ENCODE data around the gene SH3TC2.
A peak's percentile ranks its signal among the peaks of the same experiment; 100 is the strongest.

SH3TC2 gene

GRCh38 chr5:149028161-149028560, 34.7 kb downstream of the SH3TC2 start:
- DNase-seq (ENCODE audit: low spot score), result no peak

GRCh38 chr5:149027636-149028035, 35.2 kb downstream of the SH3TC2 start:
- DNase-seq (ENCODE audit: low spot score), result no peak

- DNase-seq (ENCODE audit: low spot score), result no peak
Observed at GRCh38 chr5:149024943-149025342, 37.9 kb downstream of the SH3TC2 start.

GRCh38 chr5:149024477-149024876, 38.4 kb downstream of the SH3TC2 start:
- no peak for DNase-seq (ENCODE audit: low spot score)

DNA sequence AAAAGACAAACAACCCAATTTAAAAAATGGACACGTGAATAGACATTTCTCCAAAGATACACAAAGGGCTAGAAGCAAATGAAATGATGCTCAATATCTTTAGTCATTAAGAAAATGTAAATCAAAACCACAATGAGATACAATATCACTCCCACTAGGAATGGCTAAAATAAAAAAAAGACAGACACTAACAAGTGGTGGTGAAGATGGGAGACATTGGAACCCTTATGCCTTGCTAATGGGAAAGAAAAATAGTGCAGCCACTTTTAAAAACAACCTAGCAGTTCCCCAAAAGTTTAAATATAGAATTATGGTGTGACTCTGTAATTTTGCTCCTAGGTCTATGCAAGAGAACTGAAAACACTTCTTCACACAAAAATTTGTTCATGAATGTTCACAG, 40.7 kb downstream of the SH3TC2 start:
- no peak for DNase-seq (ENCODE audit: low spot score)

DNA sequence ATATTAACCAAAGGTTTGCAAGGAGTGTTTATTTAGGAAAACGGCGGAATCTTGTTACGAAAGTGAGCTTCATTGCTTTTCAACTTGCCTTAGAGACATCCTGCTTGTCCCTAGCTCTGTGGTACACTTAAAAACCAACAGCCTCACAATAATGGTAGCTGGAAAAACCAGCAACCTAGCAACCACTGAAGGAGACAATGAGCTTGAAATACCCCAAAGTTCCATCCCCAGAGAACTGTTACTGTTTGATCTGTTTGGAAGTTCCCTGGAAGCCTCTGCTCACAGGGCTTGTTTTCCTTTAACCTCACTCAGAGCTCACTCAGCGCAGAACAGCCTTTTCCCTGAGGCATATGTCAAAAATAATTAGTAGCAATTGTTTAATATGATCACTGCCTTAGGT, 43.2 kb downstream of the SH3TC2 start:
- DNase-seq (ENCODE audit: low spot score), result no peak

- DNase-seq (ENCODE audit: low spot score), result peak; percentile 46
Observed at GRCh38 chr5:149018909-149019443, 43.9 kb downstream of the SH3TC2 start.

DNA sequence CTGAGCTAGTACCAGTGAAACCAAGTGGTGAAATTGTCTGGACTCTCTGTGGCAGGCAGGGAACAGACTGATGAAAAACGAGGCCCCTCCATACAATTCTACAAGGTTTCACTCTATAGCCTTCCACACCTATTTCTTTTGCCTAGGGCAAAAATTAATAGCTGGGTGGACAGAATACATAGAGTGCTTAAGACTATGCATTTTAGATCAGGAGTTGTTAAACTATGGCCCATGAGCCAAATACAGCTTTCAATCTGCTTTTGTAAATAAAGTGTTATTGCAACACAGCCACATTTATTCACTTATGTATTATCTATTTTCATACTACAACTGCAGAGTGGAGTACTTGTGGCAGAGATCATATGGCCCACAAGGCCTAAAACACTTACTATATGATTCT, 45.2 kb downstream of the SH3TC2 start:
- no peak for DNase-seq (ENCODE audit: low spot score)

GRCh38 chr5:149015561-149015960, 47.3 kb downstream of the SH3TC2 start:
- DNase-seq (ENCODE audit: low spot score), result no peak

DNA sequence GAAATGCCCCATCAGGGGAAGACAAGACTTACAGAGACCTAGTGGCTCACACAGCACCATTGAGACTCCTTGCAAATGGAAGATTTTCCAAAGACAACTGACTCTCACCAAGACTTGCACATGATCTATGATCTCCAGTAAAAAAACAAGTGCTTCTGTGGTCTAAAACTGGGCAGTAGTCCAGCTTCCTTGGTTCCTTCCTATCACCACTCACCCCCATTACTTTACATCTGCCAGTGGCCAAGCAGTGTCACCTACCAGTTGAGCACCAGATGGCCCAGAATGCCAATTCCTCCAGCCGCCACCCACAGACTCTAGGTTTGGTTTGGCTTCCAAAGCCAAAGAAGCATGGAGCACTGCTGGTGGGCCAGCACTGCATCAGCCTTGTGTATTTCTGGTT, 47.7 kb downstream of the SH3TC2 start:
- DNase-seq (ENCODE audit: low spot score), result no peak

GRCh38 chr5:149014571-149015031, 48.3 kb downstream of the SH3TC2 start:
- DNase-seq (ENCODE audit: low spot score), result no peak

- DNase-seq (ENCODE audit: low spot score), result no peak
Observed at GRCh38 chr5:149013796-149014195, 49.1 kb downstream of the SH3TC2 start.

- DNase-seq (ENCODE audit: low spot score), result no peak
Observed at GRCh38 chr5:149012350-149012749, 50.5 kb downstream of the SH3TC2 start.

GRCh38 chr5:149011728-149012127, 51.1 kb downstream of the SH3TC2 start:
- DNase-seq (ENCODE audit: low spot score), result no peak

- DNase-seq (ENCODE audit: low spot score), result no peak
Observed at GRCh38 chr5:149011084-149011483, 51.8 kb downstream of the SH3TC2 start.

GRCh38 chr5:149007174-149007573, 55.7 kb downstream of the SH3TC2 start:
- DNase-seq (ENCODE audit: low spot score), result peak; percentile 77

- no peak for DNase-seq (ENCODE audit: low spot score)
Observed at GRCh38 chr5:149006426-149006825, 56.4 kb downstream of the SH3TC2 start.

DNA sequence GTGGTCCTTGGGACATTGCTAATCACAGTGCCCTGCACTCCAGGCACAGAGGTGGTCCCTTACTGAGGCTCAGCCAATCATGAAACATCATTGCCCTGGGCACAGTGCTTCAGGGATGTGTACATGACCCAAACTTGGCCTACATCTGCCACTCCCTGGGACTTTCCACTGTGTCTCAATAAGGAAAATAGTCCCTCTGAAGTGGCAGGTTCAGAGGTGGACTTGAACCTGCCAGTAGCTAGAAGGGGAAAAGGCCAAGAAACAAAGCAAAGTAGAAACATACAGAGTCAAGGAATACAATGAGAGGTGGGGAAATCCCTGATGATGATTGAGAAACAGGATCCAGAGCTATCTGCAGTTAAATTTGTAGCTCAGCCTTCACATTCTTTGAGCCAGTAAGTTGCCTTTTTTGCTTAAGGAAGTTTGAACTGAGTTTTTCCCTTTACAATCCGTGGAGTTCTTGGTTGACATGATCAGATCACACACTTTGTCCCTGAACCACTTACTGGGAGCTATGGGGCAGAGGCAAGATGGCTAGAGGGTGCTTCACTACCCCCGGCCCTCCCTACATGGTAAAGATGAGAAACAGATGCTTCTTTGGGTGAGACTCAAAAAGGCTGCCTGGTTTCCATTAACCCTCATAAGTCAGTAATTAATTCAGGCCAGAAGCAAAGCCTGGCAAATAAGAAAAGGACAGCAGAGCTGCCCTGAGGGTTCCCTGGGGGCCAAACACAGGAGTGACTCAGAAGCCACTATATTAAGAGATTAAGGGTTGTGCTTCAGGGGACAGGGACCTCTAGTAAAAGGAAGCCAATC, 57.6 kb downstream of the SH3TC2 start:
- DNase-seq (ENCODE audit: low spot score), result peak; percentile 46

GRCh38 chr5:149004559-149004958, 58.3 kb downstream of the SH3TC2 start:
- no peak for DNase-seq (ENCODE audit: low spot score)

DNA sequence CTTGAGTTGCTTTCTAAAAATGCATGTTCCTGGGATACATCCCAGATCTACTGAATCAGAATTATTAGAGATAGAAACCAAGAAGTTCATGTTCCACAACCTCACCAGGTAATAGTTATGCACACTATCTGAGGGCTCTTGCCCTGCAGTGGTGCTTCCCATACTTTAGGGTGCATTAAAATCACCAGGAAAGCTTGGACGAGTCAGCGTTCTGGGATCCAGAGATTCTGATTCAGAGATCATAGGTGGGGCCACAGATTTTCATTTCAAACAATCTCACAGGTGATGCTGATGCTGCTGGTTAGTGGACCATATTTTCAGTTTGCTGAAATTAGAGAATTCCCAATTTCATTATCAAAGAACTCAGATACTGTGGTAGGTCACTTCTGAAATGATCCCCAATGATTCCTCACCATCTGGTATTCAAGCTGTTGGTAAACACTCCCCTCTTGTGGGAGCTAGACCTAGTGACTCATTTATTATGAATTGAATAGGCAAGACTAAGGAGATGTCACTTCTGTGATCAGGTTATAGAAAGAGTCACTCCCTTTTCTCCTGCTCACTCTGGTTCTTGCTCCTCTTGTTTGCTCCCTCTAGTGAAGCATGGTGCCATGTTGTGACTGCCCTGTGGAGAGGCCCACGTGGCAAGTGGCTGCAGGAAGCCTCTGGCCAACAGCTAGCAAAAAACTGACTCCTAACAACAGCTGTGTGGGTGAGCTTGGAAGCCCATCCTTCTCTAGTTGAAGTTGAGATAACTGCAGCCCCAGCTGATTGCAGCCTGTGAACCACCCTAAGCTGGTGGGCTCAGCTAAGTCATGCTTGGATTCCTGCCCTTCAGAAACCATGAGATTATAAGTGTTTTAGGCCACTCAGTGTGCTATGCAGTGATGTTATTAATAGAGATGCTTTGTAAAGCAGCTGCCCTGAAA, 59.8 kb downstream of the SH3TC2 start:
- peak; percentile 60 for DNase-seq (ENCODE audit: low spot score)

GRCh38 chr5:149002053-149002452, 60.8 kb downstream of the SH3TC2 start:
- DNase-seq (ENCODE audit: low spot score), result peak; percentile 94

- no peak for DNase-seq (ENCODE audit: low spot score)
Observed at GRCh38 chr5:149001162-149001561, 61.7 kb downstream of the SH3TC2 start.

DNA sequence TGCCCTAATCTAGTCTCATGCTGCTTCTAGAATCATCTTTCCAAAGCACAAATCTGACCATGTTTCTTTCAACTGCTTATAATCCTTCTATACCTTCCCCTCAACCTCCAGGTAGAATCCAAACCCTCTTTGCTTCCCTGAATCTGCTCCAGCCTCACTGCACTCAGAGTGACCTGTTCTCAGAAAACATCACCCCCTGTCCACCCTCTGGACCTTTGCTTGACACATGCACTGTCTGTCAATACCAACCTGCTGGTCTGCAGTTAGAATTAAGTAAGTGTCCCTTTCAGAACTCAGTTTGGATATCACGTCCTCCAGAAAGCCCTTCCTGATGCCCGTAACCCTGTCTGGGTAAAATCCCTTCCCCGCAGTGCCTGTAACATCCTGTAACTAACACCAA, 63.1 kb downstream of the SH3TC2 start:
- DNase-seq (ENCODE audit: low spot score), result no peak

All from AG08395 (cell line).